NCI-H69 (cell line): Measurements from ENCODE around the gene STX16.
"Not testable (repeated sequence)": the region's sequence is repeated elsewhere in the genome, so short reads cannot be mapped to it uniquely, and the experiment has no call there.

ENCODE experiments used
- DNase-seq: peaks from one replicate; lab custom pipeline; 2025; lab: John Stamatoyannopoulos, UW

The STX16 gene

GRCh38 chr20:58636983-58637421, 14.1 kb upstream of the STX16 start:
- DNase-seq = no peak

GRCh38 chr20:58637466-58638213, 13.4 kb upstream of the STX16 start:
- DNase-seq = no peak

GRCh38 chr20:58638467-58639181, 12.5 kb upstream of the STX16 start:
- DNase-seq = no peak

- no peak for DNase-seq
These were observed 11.6 kb upstream of the STX16 start for GRCh38 chr20:58639182-58640146.

- no peak for DNase-seq
These were observed 10.6 kb upstream of the STX16 start for GRCh38 chr20:58640446-58640845.

GRCh38 chr20:58642441-58642840, 8.6 kb upstream of the STX16 start:
- no peak for DNase-seq

GRCh38 chr20:58642896-58643295, 8.2 kb upstream of the STX16 start:
- DNase-seq = not testable (repeated sequence)

GRCh38 chr20:58645412-58645968, 5.6 kb upstream of the STX16 start:
- DNase-seq = no peak

- no peak for DNase-seq
These were observed 4.8 kb upstream of the STX16 start for GRCh38 chr20:58646257-58646656.

GRCh38 chr20:58646703-58647102, 4.4 kb upstream of the STX16 start:
- no peak for DNase-seq

GRCh38 chr20:58647162-58647795, 3.8 kb upstream of the STX16 start:
- no peak for DNase-seq

- no peak for DNase-seq
These were observed 3.1 kb upstream of the STX16 start for GRCh38 chr20:58647796-58648501.

- DNase-seq = not testable (repeated sequence)
These were observed 2.6 kb upstream of the STX16 start for GRCh38 chr20:58648502-58648825.

GRCh38 chr20:58649288-58650180, 1.5 kb upstream of the STX16 start:
- no peak for DNase-seq

- peak; percentile 30 for DNase-seq
These were observed 805 bp upstream of the STX16 start for GRCh38 chr20:58650181-58650775.

GRCh38 chr20:58651559-58651945, 469 bp downstream of the STX16 start:
- DNase-seq = no peak

GRCh38 chr20:58651946-58652605, 993 bp downstream of the STX16 start:
- peak; percentile 53 for DNase-seq

GRCh38 chr20:58652606-58653294, 1.7 kb downstream of the STX16 start:
- DNase-seq = no peak
